ENCODE results near the gene STXBP1.

The STXBP1 gene

DNA sequence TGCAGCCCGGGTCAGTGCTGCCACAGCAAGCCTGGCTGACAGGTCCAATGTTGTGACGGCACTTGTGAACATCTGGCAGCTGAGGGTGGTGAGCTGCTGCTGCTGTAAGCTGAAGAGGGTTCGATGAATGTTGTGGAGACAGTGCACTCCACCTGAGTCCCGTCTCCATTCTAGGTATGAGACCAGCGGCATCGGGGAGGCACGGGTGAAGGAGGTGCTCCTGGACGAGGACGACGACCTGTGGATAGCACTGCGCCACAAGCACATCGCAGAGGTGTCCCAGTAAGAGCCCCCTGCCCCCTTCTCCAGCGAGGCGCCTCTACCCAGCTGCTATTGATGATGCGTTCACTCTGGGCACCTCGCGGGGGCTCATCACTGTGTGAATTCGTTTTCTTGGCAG, 55.8 kb downstream of the STXBP1 start:
- no peak for FAIRE-seq
- DNase-seq (ENCODE audit: insufficient read length) = no peak
- TF ChIP-seq TAF1 (IDR thresholded peaks at IDR 0.05; ENCODE audit: borderline replicate concordance, low read depth, low read length) (no peak), POLR2A (IDR thresholded peaks at IDR 0.05; ENCODE audit: low read depth, low read length) (no peak)

DNA sequence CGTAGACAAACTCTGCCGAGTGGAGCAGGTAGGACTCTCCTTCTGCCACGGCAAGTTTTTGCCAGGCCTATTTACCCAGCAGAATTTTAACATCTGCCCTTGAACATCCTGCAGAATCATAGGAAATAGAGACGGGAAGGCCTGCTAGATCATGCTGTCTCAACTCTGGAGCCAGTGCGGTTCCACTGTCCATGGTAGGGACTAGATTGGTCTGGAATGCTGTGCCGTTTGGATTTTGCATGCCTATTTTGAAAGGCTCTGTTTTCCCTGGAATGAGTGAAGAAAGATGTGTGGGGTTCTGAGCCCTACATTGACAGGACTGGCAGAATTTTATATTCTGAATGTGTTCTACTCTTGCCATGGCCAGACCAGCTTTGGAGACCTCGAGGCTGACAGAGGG, 61.2 kb downstream of the STXBP1 start:
- TF ChIP-seq TAF1 (IDR thresholded peaks at IDR 0.05; ENCODE audit: borderline replicate concordance, low read depth, low read length) = no peak
- FAIRE-seq (no peak), DNase-seq (ENCODE audit: insufficient read length) (no peak)

DNA sequence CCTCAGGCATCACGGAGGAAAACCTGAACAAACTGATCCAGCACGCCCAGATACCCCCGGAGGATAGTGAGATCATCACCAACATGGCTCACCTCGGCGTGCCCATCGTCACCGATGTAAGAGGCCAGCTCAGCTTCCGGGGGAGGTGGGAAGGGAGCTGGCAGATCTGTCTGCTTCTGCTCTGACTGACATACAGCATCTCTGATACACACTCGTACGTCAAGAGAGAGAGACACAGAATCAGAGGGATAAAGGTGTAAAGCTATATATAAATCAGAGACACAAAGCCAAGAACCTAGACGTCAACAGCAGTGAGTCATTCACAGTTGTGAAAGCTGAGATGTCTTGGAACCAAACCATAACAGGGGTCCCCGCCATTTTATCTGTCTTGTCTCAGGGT, 64.6 kb downstream of the STXBP1 start:
- FAIRE-seq (no peak), DNase-seq (ENCODE audit: insufficient read length) (no peak)
- no peak for TF ChIP-seq TAF1 (IDR thresholded peaks at IDR 0.05; ENCODE audit: borderline replicate concordance, low read depth, low read length)
- no peak for TF ChIP-seq POLR2AphosphoS5 (IDR thresholded peaks at IDR 0.05; ENCODE audit: low read depth, low read length)
- TF ChIP-seq POLR2A (IDR thresholded peaks at IDR 0.05; ENCODE audit: low read depth, low read length) = no peak

DNA sequence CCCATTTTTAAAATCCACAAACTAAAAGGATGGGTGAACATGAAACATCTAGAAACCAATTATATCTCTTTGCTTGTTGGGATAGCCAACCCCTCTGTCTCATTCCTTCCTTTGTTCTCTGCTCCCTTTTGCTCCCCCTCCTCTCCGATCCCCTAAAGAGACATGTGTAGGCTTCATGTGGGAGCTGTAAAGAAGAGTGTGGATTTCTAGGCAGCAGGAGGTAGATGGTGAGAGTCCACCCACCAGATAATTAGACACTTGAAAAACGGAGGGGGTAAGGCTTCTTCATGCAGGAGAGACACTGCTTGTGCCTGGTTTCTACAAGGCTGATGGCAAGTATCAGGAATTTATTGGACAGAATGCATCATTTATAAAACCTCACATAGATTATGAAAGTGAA, 67.4 kb downstream of the STXBP1 start:
- DNase-seq (ENCODE audit: insufficient read length) (no peak), FAIRE-seq (no peak)
- no peak for TF ChIP-seq POLR2A (IDR thresholded peaks at IDR 0.05; ENCODE audit: low read depth, low read length)
- TF ChIP-seq TAF1 (IDR thresholded peaks at IDR 0.05; ENCODE audit: borderline replicate concordance, low read depth, low read length) = no peak

DNA sequence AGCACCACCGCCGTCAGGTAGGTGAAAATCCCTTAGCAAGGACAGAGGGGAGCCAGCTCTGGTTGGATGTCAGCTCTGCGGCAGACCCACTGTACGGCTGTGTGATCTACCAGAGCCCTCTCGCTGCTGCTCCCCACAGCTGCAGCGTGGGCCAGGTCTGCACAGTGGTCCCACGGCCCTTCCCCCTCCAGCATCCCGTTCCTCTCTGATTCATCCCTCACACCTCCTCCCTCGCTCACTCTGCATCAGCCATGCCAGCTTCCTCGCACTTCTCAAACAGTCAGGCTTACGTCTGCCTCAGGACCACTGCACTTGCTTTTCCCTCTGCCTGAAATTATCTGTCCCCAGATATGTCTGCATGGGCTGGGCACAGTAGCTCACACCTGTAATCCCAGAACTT, 68.1 kb downstream of the STXBP1 start:
- no peak for TF ChIP-seq POLR2A (IDR thresholded peaks at IDR 0.05; ENCODE audit: low read depth, low read length)
- no peak for TF ChIP-seq TAF1 (IDR thresholded peaks at IDR 0.05; ENCODE audit: borderline replicate concordance, low read depth, low read length)
- no peak for TF ChIP-seq POLR2AphosphoS5 (IDR thresholded peaks at IDR 0.05; ENCODE audit: low read depth, low read length)
- FAIRE-seq (no peak), DNase-seq (ENCODE audit: insufficient read length) (no peak)

DNA sequence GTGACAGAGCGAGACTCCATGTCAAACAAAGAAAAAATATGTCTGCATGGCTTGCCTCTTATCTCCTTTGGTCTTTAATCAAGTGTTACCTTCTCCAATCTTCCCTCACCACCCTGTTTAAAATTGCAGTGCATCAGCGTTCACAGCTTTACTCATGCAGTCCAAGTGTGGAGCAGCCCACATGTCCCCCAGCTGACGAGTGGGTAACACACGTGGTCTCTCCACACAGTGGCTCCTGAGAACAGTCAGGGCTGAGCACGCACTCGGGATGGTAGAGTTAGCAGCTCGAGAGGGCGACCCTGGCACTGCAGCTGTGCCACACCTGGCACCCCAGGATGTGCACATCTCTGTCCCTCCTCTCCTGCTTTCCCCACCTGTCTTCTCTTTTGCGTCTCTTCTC, 68.8 kb downstream of the STXBP1 start:
- TF ChIP-seq POLR2AphosphoS5 (IDR thresholded peaks at IDR 0.05; ENCODE audit: low read depth, low read length) = no peak
- no peak for FAIRE-seq
- DNase-seq (ENCODE audit: insufficient read length) = no peak

DNA sequence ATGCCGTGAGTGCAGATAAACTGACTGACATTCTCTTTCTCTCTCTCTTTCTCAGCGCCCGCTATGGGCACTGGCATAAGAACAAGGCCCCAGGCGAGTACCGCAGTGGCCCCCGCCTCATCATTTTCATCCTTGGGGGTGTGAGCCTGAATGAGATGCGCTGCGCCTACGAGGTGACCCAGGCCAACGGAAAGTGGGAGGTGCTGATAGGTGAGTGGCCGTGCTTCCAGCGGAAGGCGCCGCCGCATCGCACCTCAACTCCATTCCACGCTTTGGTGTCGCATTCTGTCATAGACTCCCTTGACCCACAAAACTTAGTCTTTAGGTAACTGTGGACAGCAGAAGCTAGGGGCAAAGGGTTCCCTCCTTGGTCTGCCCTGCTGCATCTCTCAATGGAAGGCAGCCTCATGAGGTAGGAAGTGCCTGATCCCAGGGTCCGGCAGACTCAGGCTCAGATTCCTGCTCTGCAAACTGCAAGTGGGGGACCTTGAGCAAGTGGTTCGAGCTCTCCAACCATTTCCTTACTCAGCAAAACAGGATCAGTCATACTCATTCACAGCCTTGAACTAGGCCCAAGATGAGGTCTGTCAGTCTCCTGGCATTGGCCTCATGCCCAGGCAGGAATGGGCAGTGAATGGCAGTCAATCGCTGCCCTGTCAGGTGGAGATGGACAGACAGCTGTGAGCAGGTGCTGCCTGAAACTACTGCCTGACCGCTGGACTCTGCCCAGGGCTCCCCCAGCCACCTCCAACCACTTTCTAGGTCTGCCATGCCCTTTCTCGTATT, 70.5 kb downstream of the STXBP1 start:
- DNase-seq (ENCODE audit: insufficient read length) (no peak), FAIRE-seq (no peak)
- TF ChIP-seq POLR2AphosphoS5 (IDR thresholded peaks at IDR 0.05; ENCODE audit: low read depth, low read length) (no peak), TAF1 (IDR thresholded peaks at IDR 0.05; ENCODE audit: borderline replicate concordance, low read depth, low read length) (no peak), POLR2A (IDR thresholded peaks at IDR 0.05; ENCODE audit: low read depth, low read length) (no peak)

DNA sequence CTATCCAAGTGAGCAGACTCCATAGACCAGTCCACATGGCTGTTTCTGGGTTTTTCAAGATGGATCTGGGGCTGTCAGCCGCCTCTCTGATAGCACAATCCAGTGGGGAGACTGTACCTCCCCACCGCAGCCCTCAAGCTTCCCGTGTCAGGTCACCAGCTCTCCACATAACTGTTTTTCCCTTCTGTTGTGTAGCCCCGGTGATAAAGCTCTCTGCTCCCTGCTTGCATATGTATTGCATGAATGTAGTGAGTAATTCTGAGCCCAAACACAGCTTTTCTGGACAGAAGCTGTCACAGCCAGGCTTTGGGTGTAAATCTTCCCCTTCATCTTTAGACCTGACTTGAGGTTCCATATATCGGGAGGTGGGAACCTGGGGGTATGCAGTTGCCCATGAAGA, 71.6 kb downstream of the STXBP1 start:
- no peak for DNase-seq (ENCODE audit: insufficient read length)
- no peak for FAIRE-seq
- no peak for TF ChIP-seq POLR2AphosphoS5 (IDR thresholded peaks at IDR 0.05; ENCODE audit: low read depth, low read length)
- TF ChIP-seq TAF1 (IDR thresholded peaks at IDR 0.05; ENCODE audit: borderline replicate concordance, low read depth, low read length) = no peak
- no peak for TF ChIP-seq POLR2A (IDR thresholded peaks at IDR 0.05; ENCODE audit: low read depth, low read length)

DNA sequence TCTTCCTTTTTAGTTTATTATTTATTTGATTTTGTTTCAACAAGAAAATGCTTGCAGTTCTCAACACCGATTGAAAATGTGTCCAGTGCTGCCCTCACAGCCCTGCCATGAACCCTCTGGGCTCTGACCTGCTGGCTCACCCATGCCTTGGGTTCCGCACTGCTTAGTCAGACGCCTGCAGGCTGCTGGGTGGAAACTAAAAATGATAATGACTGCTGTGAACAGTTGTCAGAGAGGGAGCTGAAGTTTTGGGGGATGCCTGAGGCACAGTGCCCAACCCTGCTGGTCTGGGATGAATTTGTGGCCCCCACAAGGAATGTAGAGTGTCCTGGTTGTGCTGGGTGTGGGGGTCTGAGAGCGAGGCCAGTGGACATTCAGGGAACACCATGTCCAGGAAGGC, 72.5 kb downstream of the STXBP1 start:
- DNase-seq (ENCODE audit: insufficient read length) (no peak), FAIRE-seq (no peak)
- TF ChIP-seq TAF1 (IDR thresholded peaks at IDR 0.05; ENCODE audit: borderline replicate concordance, low read depth, low read length) = no peak
- TF ChIP-seq POLR2AphosphoS5 (IDR thresholded peaks at IDR 0.05; ENCODE audit: low read depth, low read length) = no peak
- no peak for TF ChIP-seq POLR2A (IDR thresholded peaks at IDR 0.05; ENCODE audit: low read depth, low read length)

DNA sequence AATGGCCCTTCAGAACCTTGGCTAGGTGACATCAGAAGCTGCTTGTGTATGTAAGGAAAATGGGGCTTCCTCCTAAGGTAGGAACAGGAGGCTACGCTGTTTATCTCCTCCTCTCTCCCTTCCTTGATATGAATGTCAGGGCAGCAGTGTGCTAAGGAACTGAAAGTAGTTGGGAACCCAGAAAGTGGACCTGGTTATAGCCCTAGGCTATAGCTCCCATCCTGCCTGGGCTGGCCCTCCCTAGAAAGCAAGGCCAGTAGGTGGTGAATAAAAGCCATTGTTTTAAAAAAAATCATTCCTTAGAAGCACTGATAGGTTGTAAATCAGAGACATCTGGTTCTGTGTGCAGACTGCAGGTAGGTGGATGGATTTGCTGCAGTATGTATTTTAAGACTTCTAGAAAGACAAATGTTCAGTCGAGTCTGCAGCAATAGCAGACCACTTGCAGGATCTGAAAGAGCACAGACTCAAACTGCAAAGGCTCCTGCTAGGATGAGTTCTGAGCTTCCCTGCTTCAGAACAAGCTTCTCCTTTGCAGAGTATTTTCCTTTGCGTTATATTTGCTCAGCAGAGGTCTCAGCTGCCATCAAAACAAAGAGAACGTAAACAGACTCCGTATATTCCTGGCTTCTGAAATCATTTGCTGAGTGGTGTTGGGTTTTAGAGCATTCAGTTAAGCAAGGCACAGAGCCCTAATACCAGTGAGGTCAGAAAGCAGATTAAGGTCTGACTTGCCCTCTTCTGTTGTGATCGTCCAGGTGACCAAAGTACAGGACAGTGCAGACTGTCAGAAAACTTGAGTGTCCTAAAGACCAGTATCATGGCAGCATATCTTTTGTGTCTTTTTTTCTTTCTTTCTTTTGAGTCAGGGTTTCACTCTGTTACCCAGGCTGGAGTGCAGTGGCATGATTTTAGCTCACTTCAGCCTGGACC, 74.7 kb downstream of the STXBP1 start:
- TF ChIP-seq POLR2A (IDR thresholded peaks at IDR 0.05; ENCODE audit: low read depth, low read length) (no peak), POLR2AphosphoS5 (IDR thresholded peaks at IDR 0.05; ENCODE audit: low read depth, low read length) (no peak), TAF1 (IDR thresholded peaks at IDR 0.05; ENCODE audit: borderline replicate concordance, low read depth, low read length) (no peak)
- FAIRE-seq (no peak), DNase-seq (ENCODE audit: insufficient read length) (no peak)

DNA sequence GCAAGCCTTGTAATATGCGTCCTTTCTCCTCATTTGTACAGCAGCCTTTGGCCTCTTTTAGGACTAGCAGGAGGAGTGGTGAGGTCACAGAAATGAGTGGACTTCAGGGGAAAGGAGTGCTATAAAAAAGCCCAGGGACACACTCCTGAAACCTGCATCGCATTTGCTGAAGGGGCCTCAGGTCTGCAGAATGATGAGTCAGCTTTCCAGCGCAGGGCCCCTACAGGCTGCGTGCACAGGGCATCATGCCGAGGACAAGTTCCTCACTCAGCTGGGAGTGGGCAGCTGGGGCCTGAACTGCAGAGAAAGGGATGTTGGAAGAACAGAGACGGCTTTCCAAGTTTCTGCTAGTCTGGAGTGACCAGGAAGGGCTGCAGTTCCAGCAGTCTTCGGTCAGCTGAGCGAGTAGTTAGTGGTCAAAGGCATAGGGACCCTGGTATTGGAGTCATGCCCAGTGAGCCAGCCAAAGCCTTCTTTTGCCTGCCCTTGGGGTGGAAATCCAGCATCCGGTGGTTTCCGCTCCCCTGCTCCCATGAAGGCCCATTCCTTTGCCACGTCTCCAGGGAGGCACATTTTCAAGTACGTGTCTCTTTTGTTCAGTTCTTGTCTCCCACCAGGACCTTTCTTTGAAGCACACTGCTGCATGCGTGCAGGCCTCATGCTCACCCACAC, 77.4 kb downstream of the STXBP1 start:
- DNase-seq (ENCODE audit: insufficient read length) (no peak), FAIRE-seq (no peak)
- no peak for TF ChIP-seq POLR2A (IDR thresholded peaks at IDR 0.05; ENCODE audit: low read depth, low read length)
- no peak for TF ChIP-seq TAF1 (IDR thresholded peaks at IDR 0.05; ENCODE audit: borderline replicate concordance, low read depth, low read length)
- TF ChIP-seq POLR2AphosphoS5 (IDR thresholded peaks at IDR 0.05; ENCODE audit: low read depth, low read length) = no peak

DNA sequence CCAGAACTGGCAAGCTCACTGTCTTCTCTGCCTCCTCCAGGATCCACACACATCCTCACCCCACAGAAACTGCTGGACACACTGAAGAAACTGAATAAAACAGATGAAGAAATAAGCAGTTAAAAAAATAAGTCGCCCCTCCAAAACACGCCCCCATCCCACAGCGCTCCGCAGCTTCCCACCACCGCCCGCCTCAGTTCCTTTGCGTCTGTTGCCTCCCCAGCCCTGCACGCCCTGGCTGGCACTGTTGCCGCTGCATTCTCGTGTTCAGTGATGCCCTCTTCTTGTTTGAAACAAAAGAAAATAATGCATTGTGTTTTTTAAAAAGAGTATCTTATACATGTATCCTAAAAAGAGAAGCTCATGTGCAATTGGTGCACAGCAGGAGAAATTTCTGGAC, 78.7 kb downstream of the STXBP1 start:
- FAIRE-seq (no peak), DNase-seq (ENCODE audit: insufficient read length) (no peak)
- TF ChIP-seq POLR2AphosphoS5 (IDR thresholded peaks at IDR 0.05; ENCODE audit: low read depth, low read length) (no peak), POLR2A (IDR thresholded peaks at IDR 0.05; ENCODE audit: low read depth, low read length) (no peak), TAF1 (IDR thresholded peaks at IDR 0.05; ENCODE audit: borderline replicate concordance, low read depth, low read length) (no peak)
